Fibroblast of mammary gland (primary cell): ENCODE measurements around the gene DENND4B.

Source experiments
- DNase-seq: peaks from one replicate; pipeline ENCODE4 v3.0.0-alpha.2; 2010; ENCODE audit warnings: low read depth
- H3K4me3 ChIP-seq: 2 replicates; pipeline ENCODE4 v1.5.1; 2011; ENCODE audit warnings: low read depth, mild to moderate bottlenecking, low read length, moderate library complexity; ENCODE audit not compliant: control insufficient read depth
- CTCF ChIP-seq: conservative IDR thresholded peaks from 2 replicates; pipeline ENCODE4 v1.5.1; 2011; ENCODE audit warnings: low read depth, low read length, inconsistent platforms; ENCODE audit not compliant: control insufficient read depth, insufficient read depth

The DENND4B gene

GRCh38 chr1:153934746-153935145 lies 11.8 kb downstream of the DENND4B start:
- no peak for DNase-seq
- no peak for TF ChIP-seq CTCF
- H3K4me3 ChIP-seq = no peak overlapping the region

GRCh38 chr1:153933955-153934354 lies 12.6 kb downstream of the DENND4B start:
- no peak for DNase-seq
- no peak for TF ChIP-seq CTCF
- H3K4me3 ChIP-seq = no peak overlapping the region

- no peak overlapping the region for H3K4me3 ChIP-seq
- no peak for DNase-seq
- TF ChIP-seq CTCF = no peak
Measured at GRCh38 chr1:153933430-153933829, 13.1 kb downstream of the DENND4B start.

GRCh38 chr1:153932156-153933131 lies 14.1 kb downstream of the DENND4B start:
- TF ChIP-seq CTCF = no peak
- no peak overlapping the region for H3K4me3 ChIP-seq
- DNase-seq = no peak

- no peak overlapping the region for H3K4me3 ChIP-seq
- no peak for DNase-seq
- TF ChIP-seq CTCF = no peak
Measured at GRCh38 chr1:153929981-153930948, 16.3 kb downstream of the DENND4B start.

GRCh38 chr1:153929426-153929825 lies 17.1 kb downstream of the DENND4B start:
- no peak for TF ChIP-seq CTCF
- no peak for DNase-seq
- no peak overlapping the region for H3K4me3 ChIP-seq
